GM12878 (cell line): Measurements from ENCODE around the gene SPOCK1. TPM values are rescaled to one million over a fixed set of nuclear protein-coding genes. Genes with fewer than 3 reads are reported as not detected.

Source experiments
- ATAC-seq: fragments of 200-7000 bp; cut with Tn5 transposase; 3 replicates; pipeline ENCODE4 v1.9.1; 2020; ENCODE audit warnings: mild to moderate bottlenecking, moderate library complexity
- BruUV-seq: library from RNA; stranded (reverse); fragments of 400-500 nt; replicated peaks from 2 replicates; lab custom pipeline; 2021; lab: Mats Ljungman, UMichigan
- CTCF ChIA-PET: fragments of 300-600 bp; sonication (Branson Sonifier 250); formaldehyde crosslinking; extraction: SDS; loops from one replicate; lab custom pipeline; 2021; ENCODE audit warnings: inconsistent platforms; lab: Yijun Ruan, JAX
- POLR2A ChIA-PET: fragments of 350-600 bp; formaldehyde crosslinking; extraction: SDS; loops from one replicate; lab custom pipeline; 2021; ENCODE audit warnings: inconsistent platforms; lab: Charles Lee
- RAD21 ChIA-PET: fragments of 300-600 bp; sonication (Branson Sonifier 250); formaldehyde crosslinking; loops from one replicate; lab custom pipeline; 2023; ENCODE audit warnings: antibody characterized with exemption; ENCODE audit not compliant: unreplicated experiment; lab: Charles Lee
- SMC1A ChIA-PET: fragments of 300-600 bp; sonication (Branson Sonifier 250); formaldehyde crosslinking; loops from one replicate; lab custom pipeline; 2023; ENCODE audit not compliant: unreplicated experiment, uncharacterized antibody; lab: Charles Lee
- DNase-seq: peaks from one replicate; pipeline ENCODE4 v3.0.0-alpha.2; 2011; ENCODE audit warnings: low read depth, low spot score
- FAIRE-seq: peaks from 3 replicates; lab custom pipeline; 2011; peaks lifted over from hg19 to GRCh38; lab: Jason Lieb, UNC
- H2AFZ ChIP-seq: 2 replicates; pipeline ENCODE4 v1.6.0; 2011; ENCODE audit warnings: low read depth, low read length, control low read depth; ENCODE audit not compliant: control insufficient read depth
- H3K27ac ChIP-seq: 2 replicates; pipeline ENCODE4 v1.5.1; 2011; ENCODE audit warnings: control low read depth; ENCODE audit not compliant: control insufficient read depth, insufficient read depth
- H3K27me3 ChIP-seq, 2 experiments: replicated peaks in 1 of 2; 2 replicates each; pipeline versions ENCODE4 v1.6.0 to v1.6.1; 2011; ENCODE audit warnings: low read length in 1 of 2; ENCODE audit not compliant: control insufficient read depth in 2 of 2, insufficient read depth in 2 of 2
- H3K36me3 ChIP-seq, 2 experiments: 2 replicates each; pipeline ENCODE4 v1.5.1; 2011; ENCODE audit warnings: low read length in 1 of 2; ENCODE audit not compliant: control insufficient read depth in 2 of 2, insufficient read depth in 2 of 2
- H3K4me1 ChIP-seq: 2 replicates; pipeline ENCODE4 v1.6.1; 2011; ENCODE audit warnings: mild to moderate bottlenecking, low read length, moderate library complexity, mixed read lengths; ENCODE audit not compliant: control insufficient read depth, insufficient read depth
- H3K4me2 ChIP-seq: 2 replicates; pipeline ENCODE4 v1.6.0; 2011; ENCODE audit warnings: control low read depth; ENCODE audit not compliant: control insufficient read depth, insufficient read depth
- H3K4me3 ChIP-seq: fragments of 200-600 bp; sonication (generic); 2 replicates; pipeline ENCODE4 v1.5.1; 2016
- H3K79me2 ChIP-seq: 2 replicates; pipeline ENCODE4 v1.6.0; 2011; ENCODE audit warnings: low read length; ENCODE audit not compliant: control insufficient read depth, insufficient read depth
- H3K9ac ChIP-seq: 2 replicates; pipeline ENCODE4 v1.8.0; 2011; ENCODE audit warnings: low read length, control low read depth, mixed read lengths; ENCODE audit not compliant: control insufficient read depth, insufficient read depth
- H3K9me3 ChIP-seq: replicated peaks from 3 replicates; pipeline ENCODE4 v1.5.1; 2011; ENCODE audit warnings: mild to moderate bottlenecking, low read length; ENCODE audit not compliant: control insufficient read depth, insufficient read depth
- H4K20me1 ChIP-seq: 2 replicates; pipeline ENCODE4 v1.6.0; 2011; ENCODE audit not compliant: control insufficient read depth, insufficient read depth
- BCL3 ChIP-seq: IDR thresholded peaks from 2 replicates; pipeline ENCODE4 v1.6.1; 2011; ENCODE audit warnings: borderline replicate concordance, low read depth, mild to moderate bottlenecking, moderate library complexity, low read length; ENCODE audit not compliant: insufficient read depth, poor library complexity, severe bottlenecking
- CBX3 ChIP-seq: fragments of 200-600 bp; sonication (generic); IDR thresholded peaks from 2 replicates; pipeline ENCODE4 v1.6.1; 2016; ENCODE audit warnings: low read depth, borderline replicate concordance
- E2F8 ChIP-seq: fragments of 450-650 bp; IDR thresholded peaks from 2 replicates; pipeline ENCODE4 v1.6.1; 2018; ENCODE audit warnings: mild to moderate bottlenecking, low read depth, moderate library complexity; ENCODE audit not compliant: partially characterized antibody
- E4F1 ChIP-seq: fragments of 450-650 bp; IDR thresholded peaks from 2 replicates; pipeline ENCODE4 v1.6.1; 2018; ENCODE audit warnings: borderline replicate concordance, mild to moderate bottlenecking; ENCODE audit not compliant: partially characterized antibody
- MTA3 ChIP-seq: IDR thresholded peaks from 2 replicates; pipeline ENCODE4 v1.6.1; 2012; ENCODE audit warnings: low read length, inconsistent platforms, borderline replicate concordance
- MYC ChIP-seq: IDR thresholded peaks from 2 replicates; pipeline ENCODE4 v1.6.1; 2011; ENCODE audit warnings: mild to moderate bottlenecking, low read length, moderate library complexity, inconsistent platforms; ENCODE audit not compliant: insufficient read depth, insufficient replicate concordance, insufficient read length, severe bottlenecking
- WGBS: methylation state at CpG from one replicate; pipeline ENCODE4 v1.1.6; 2016; ENCODE audit warnings: low lambda C conversion rate; ENCODE audit not compliant: insufficient replicate concordance, insufficient coverage; ENCODE audit errors: missing lambda C conversion rate; 5-methylcytosine and 5-hydroxymethylcytosine counted together
- in situ Hi-C: fragments of 300-500 bp; cut with MboI; formaldehyde crosslinking; loops from 9 replicates; pipeline ENCODE4 v1.14.3; 2018; ENCODE audit warnings: mixed read lengths
- intact Hi-C: fragments of 100-400 bp; cut with micrococcal nuclease; formaldehyde crosslinking; loops from one replicate; pipeline ENCODE4 v1.14.2; 2022; ENCODE audit not compliant: unreplicated experiment
- polyA plus RNA-seq, 11 experiments: library from polyadenylated mRNA; depleted of rRNA in 4 of 11; unstranded in 6 of 11; stranded (reverse) in 5 of 11; fragments of >200 nt; fragmentation: Nextera tagmentation in 4 of 11; fragmentation: Illumina TruSeq in 1 of 11; extraction: Ambion mirVana in 4 of 11; extraction: Trizol in 1 of 11; gene quantifications; 1 replicate in 1 of 11; 2 replicates in 10 of 11; pipeline versions ENCODE4 v1.2.1 to v1.2.3, GENCODE V29; 2011 to 2016; ENCODE audit warnings: inconsistent platforms in 2 of 11, missing spikeins in 2 of 11, low read depth in 1 of 11
- total RNA-seq, 4 experiments: library from RNA; depleted of rRNA in 3 of 4; stranded (reverse); fragments of >200 nt in 3 of 4; fragmentation: Illumina TruSeq in 1 of 4; extraction: Trizol in 1 of 4; gene quantifications; 2 replicates each; pipeline versions ENCODE4 v1.2.1 to v1.2.3, GENCODE V29; 2013 to 2021

The SPOCK1 gene
- total and polyA plus RNA-seq, 10 of the 15 experiments (the other 5 are each of a cell fraction or from before 2014, with no cell fraction given): 0.06 to 0.68 (median 0.25) TPM; not detected in 3

- WGBS: 10% methylated on average over 7 of the region's 7 CpGs
- Histone ChIP-seq H4K20me1 (no peaks in the 10 kb centered on the region), H3K27ac (no peak overlapping the region), H3K36me3 (no peaks in the 10 kb centered on the region), H2AFZ (no peak overlapping the region), H3K4me2 (no peak overlapping the region), H3K27me3 (no peaks in the 10 kb centered on the region; a peak in 1 of 4 replicates), H3K9ac (no peak overlapping the region), H3K9me3 (no peaks in the 10 kb centered on the region)
- FAIRE-seq (no peak), DNase-seq (no peak)
- intact Hi-C loops: no loop called here
- in situ Hi-C loops: no loop called here
- no TSS peak for BruUV-seq
- RAD21 ChIA-PET: no interaction called here
- no peak for TF ChIP-seq CBX3
- TF ChIP-seq BCL3: no peak
- TF ChIP-seq MYC: no peak
- no peak for TF ChIP-seq E2F8
- no peak for TF ChIP-seq MTA3
- no peak for TF ChIP-seq E4F1
- TF ChIP-seq, all 136 proteins: peak for 0
- SMC1A ChIA-PET: interaction anchor here (0.6 kb wide), 2 partner anchors 34 to 78 kb away, joined by 3 read pairs; no protein-coding TSS in a partner anchor
- Histone ChIP-seq H3K4me1 (no peaks in the 10 kb centered on the region), H3K79me2 (no peaks in the 10 kb centered on the region), H3K4me3 (no peak overlapping the region)
- CTCF ChIA-PET: interaction anchor here (1.1 to 1.4 kb wide), 3 partner anchors 9 to 16 kb away, joined by 3 to 4 read pairs (median 3); no protein-coding TSS in a partner anchor
- ATAC-seq: no peak
- POLR2A ChIA-PET: no interaction called here
These were observed 462.5 kb downstream of the SPOCK1 start for GRCh38 chr5:137036640-137037039.
